Lower lobe of right lung (tissue), 2 donors: Measurements from ENCODE around the gene CTSW. TPM values are rescaled to one million over a fixed set of nuclear protein-coding genes. Genes with fewer than 3 reads are reported as not detected.

Experiments used
- ATAC-seq, 2 donors: fragments of 200-7000 bp; cut with Tn5 transposase; one replicate each; pipeline ENCODE4 v1.9.1; 2020 to 2022; ENCODE audit warnings: mild to moderate bottlenecking in 2 of 2, moderate library complexity in 2 of 2
- DNase-seq: peaks from one replicate; pipeline ENCODE4 v3.0.0-alpha.2; 2020
- H3K27ac ChIP-seq: fragments of 200-600 bp; one replicate; pipeline ENCODE4 v1.8.0; 2022
- H3K27me3 ChIP-seq: fragments of 200-600 bp; one replicate; pipeline ENCODE4 v1.8.0; 2022; ENCODE audit warnings: low read depth
- H3K36me3 ChIP-seq: fragments of 200-600 bp; one replicate; pipeline ENCODE4 v1.8.0; 2022; ENCODE audit warnings: mild to moderate bottlenecking
- H3K4me1 ChIP-seq: fragments of 200-600 bp; one replicate; pipeline ENCODE4 v1.8.0; 2022
- H3K4me3 ChIP-seq: fragments of 200-600 bp; one replicate; pipeline ENCODE4 v1.8.0; 2022; ENCODE audit warnings: mild to moderate bottlenecking
- H3K9me3 ChIP-seq: fragments of 200-600 bp; one replicate; pipeline ENCODE4 v1.8.0; 2022
- intact Hi-C: fragments of 100-400 bp; cut with DNase I; formaldehyde crosslinking; loops from one replicate; pipeline ENCODE4 v1.11.0; 2022
- total RNA-seq: library from RNA; stranded (reverse); fragmentation: NEBNext Ultra II Directional; extraction: Animal tissue kit (Norgen Biotek cat#: 25700); gene quantifications from one replicate; pipeline ENCODE4 v1.2.1, GENCODE V29; 2021
- TF ChIP-seq, protein P1 (sequence below): fragments of 200-600 bp; IDR thresholded peaks from one replicate; pipeline ENCODE4 v1.8.0; 2022; ENCODE audit warnings: antibody characterized with exemption, mild to moderate bottlenecking
- donor health status: DM: no; HTN: yes; CAD: no; lungs with severe emphysema.

Gene CTSW
- total RNA-seq, 1 donor from 2014 or later, result 20.6 TPM

DNA sequence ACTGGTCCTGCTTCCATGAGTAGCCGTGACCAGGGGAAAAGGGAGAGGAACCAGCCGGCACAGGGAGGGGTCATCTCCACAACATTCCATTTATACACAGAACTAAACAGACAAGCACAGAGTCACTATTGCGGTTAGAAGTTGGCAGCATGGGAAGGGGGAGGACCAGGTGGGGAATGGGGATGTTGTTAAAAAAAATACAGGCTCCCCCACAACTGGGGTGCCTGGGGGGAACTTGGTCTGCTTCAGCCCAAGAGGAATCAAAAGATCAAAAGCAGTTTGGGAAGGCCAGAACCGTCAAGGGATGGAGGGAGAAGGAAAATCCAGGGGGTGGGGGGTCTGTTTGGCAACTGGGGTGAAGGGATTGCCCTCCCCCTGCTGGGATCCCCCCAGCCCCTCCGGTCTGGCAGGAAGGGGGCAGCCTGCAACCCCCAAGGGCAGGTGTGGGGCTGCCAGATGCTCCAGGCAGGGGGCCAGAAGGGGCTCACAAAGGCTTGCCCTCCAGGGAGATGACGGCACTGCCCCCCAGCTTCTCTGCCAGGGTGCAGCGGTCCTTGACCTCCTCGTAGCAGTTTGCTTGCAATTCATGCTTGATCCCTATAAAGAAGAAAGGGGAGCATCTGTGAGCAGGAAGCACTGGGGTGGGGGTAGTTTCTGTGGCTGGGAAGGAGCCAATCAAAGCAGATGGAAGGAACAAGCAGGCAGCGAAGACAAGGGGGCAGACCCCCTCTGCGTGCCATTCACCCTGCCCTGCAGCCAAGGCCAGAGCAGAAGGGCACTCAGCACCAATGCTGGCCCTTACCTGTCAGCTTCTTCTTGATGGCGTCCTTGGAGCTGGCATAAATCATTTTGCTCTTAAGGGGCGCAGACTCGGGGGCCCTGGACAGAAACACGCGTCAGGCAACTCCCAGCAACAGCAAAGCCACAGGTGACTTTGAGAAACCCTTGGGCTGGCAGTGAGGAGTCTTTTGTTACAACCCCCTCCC is 24.5 kb upstream of the CTSW start:
- DNase-seq, result no peak
- Histone ChIP-seq H3K27ac (no peak overlapping the region), H3K27me3 (no peaks in the 10 kb centered on the region), H3K4me3 (no peak overlapping the region), H3K9me3 (peaks cover 3% of the 10 kb centered on the region), H3K4me1 (peaks cover 34% of the 10 kb centered on the region), H3K36me3 (peaks cover 48% of the 10 kb centered on the region)
- TF ChIP-seq, protein P1, sequence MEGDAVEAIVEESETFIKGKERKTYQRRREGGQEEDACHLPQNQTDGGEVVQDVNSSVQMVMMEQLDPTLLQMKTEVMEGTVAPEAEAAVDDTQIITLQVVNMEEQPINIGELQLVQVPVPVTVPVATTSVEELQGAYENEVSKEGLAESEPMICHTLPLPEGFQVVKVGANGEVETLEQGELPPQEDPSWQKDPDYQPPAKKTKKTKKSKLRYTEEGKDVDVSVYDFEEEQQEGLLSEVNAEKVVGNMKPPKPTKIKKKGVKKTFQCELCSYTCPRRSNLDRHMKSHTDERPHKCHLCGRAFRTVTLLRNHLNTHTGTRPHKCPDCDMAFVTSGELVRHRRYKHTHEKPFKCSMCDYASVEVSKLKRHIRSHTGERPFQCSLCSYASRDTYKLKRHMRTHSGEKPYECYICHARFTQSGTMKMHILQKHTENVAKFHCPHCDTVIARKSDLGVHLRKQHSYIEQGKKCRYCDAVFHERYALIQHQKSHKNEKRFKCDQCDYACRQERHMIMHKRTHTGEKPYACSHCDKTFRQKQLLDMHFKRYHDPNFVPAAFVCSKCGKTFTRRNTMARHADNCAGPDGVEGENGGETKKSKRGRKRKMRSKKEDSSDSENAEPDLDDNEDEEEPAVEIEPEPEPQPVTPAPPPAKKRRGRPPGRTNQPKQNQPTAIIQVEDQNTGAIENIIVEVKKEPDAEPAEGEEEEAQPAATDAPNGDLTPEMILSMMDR, result no peak
- ATAC-seq, result no peak
- intact Hi-C loops, result no loop called here

DNA sequence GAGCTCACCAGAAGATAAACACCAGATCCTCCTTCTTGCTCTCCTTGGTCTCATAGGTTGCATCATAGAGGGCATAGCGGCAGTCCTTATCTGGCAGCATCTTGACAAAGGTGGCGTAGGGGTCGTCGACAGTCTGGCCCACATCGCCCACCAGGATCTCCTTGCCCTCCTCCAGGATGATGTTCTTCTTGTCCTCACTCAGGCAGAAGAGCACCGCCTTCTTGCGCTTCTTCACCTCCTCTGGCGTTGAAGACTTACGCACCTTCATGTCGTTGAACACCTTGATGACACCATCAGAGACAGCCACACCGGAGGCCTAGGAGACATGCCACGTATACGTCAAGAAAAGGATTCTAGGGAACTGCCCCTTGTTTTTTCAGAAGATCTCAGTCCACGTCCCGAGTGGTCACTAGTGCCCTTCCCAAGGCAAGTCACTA is 23.7 kb upstream of the CTSW start:
- DNase-seq, result no peak
- Histone ChIP-seq H3K4me3 (peak overlapping the region; percentile 92), H3K9me3 (peaks cover 3% of the 10 kb centered on the region), H3K4me1 (peaks cover 34% of the 10 kb centered on the region), H3K27me3 (no peaks in the 10 kb centered on the region), H3K36me3 (peaks cover 48% of the 10 kb centered on the region), H3K27ac (no peak overlapping the region)
- TF ChIP-seq, protein P1, result no peak
- intact Hi-C loops, result no loop called here
- ATAC-seq, result no peak

DNA sequence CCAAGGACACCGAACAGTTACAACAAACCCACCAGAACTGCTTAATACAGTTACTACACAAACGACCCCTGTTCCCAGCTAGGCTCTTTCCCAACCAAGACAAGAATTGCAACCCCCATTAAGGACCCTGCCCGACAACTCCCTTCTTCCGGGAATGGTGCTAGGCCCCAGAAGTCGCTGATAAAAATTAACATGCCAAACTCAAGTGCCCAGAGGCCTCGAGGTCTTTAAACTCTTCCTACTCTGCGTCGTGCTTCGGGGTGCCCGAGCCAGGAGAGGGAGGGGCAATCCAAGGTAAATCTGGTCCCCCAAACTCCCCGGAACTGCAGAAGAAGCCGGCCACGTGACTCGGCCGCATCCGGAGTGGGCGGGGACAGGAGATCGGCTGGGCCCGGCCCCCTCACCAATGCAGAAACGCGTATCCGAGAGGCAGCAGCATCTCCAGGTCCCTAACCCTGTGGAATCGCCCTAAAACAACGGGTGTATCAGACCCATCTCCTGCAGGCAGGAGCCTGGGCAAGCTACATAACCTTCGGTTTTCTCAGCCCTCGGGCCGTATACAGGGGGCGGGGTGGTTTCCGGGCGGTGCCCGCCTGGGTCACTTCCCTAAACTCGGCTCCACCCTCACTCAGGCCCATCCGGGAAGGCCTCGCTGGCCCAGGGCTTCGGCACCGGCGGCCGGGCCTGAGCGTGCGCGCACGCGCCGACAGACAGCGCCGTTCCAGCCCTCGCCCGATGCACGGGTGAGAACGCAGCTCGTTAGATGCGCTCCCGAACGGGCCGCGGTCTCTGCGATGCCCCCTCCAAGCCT is 22.7 kb upstream of the CTSW start:
- Histone ChIP-seq H3K27ac (peak overlapping the region; percentile 98), H3K4me3 (peak overlapping the region; percentile 92), H3K4me1 (peaks cover 44% of the 10 kb centered on the region), H3K27me3 (no peaks in the 10 kb centered on the region), H3K36me3 (peaks cover 49% of the 10 kb centered on the region), H3K9me3 (no peaks in the 10 kb centered on the region)
- TF ChIP-seq, protein P1, result no peak
- DNase-seq (peak; percentile 94), ATAC-seq (peak; percentile 64 to 67)
- intact Hi-C loops, result no loop called here

DNA sequence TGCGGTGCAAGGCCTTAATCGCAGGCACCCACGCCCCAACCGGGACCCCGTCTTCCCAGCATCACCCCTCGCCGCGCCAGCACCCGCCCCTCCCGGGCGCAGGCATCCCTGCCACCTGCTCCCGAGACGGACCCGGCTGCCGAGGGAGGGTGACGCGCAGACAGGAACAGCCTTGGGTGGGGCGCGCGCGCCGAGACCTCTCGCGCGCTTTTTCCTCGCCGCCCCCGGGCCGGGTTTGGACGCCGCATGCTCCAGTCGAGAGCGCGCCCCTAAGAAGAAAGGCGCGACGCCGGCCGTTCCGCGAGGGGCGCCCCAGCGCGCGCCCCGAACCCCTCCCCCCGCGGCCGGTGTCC is 22.2 kb upstream of the CTSW start:
- H3K4me3 ChIP-seq, result peak overlapping the region; percentile 92
- TF ChIP-seq, protein P1, result no peak
- H3K4me1 ChIP-seq, result peaks cover 50% of the 10 kb centered on the region
- H3K27ac ChIP-seq, result peak overlapping the region; percentile 98
- no peak for DNase-seq
- ATAC-seq, result no peak
- H3K9me3 ChIP-seq, result no peaks in the 10 kb centered on the region
- intact Hi-C loops, result no loop called here
- peaks cover 49% of the 10 kb centered on the region for H3K36me3 ChIP-seq
- H3K27me3 ChIP-seq, result no peaks in the 10 kb centered on the region

DNA sequence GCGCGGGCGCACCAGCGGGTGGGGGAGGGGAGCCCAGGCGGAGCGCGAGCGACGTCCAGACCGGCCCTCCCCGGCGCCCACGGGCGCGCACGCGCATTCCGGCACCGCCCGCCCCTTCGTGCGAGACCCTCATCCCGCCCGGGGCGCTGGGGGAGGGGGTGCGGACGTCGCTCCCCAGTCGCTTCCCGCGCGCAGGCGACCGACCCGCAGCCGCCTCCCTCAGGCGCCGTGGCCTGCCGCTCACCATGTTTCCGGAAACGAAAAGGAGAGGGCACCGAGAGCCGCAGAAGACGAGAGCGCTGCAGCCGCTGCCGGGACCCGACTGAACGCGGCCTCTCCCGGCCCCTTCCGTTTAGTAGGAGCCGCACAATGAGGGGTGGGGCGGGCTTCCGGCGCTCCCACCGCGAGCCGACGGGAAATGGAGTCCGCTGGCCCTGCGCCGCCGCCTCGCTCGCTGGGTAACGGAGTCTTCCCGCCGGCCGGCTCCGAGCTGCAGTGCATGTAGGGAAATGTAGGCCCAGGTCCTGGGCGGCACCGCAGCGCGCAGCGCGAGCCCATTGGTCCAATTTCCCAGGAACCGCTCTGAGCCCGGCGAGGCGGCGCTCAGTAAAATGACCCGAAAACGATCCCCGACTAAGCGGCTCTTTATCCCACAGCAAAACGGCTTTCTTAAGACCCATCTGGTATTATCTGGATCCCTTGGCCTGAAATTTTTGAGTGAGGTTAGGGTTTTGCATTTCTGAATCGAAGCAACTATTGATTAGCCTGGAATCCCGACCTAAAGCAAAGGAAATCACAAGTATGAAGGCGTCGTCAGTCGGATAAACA is 21.6 kb upstream of the CTSW start, which contains the start of gene CFL1:
TSS of gene CFL1 (minus strand) at position 328 of the 828 bp plus-strand sequence. CDS start at position 247, 81 bp downstream.
- peak within 1 kb of the TSS; percentile 92 for H3K4me3 ChIP-seq
- peak within 1 kb of the TSS; percentile 98 for H3K27ac ChIP-seq
- H3K4me1 ChIP-seq, result peaks cover 55% of the 10 kb centered on the region
- ATAC-seq (peak; percentile 82 to 89), DNase-seq (peak; percentile 99)
- intact Hi-C loops, result no loop called here
- no peaks in the 10 kb centered on the region for H3K9me3 ChIP-seq
- H3K27me3 ChIP-seq, result no peaks in the 10 kb centered on the region
- peaks cover 49% of the 10 kb centered on the region for H3K36me3 ChIP-seq
- TF ChIP-seq, protein P1, result no peak
